Cardiac fibroblast (primary cell): ENCODE data around the gene MMP24.
"Not testable (repeated sequence)": the region's sequence is repeated elsewhere in the genome, so short reads cannot be mapped to it uniquely, and the experiment has no call there.

ENCODE experiments used
- DNase-seq, 2 donors: peaks; one replicate each; pipeline versions ENCODE4 v3.0.0 to v3.0.0-alpha.2; 2010; ENCODE audit warnings: low read depth in 2 of 2
- H3K4me3 ChIP-seq, 2 donors: replicated peaks in 1 of 2; 1 replicate in 1 of 2; 2 replicates in 1 of 2; pipeline ENCODE4 v1.5.1; 2011; ENCODE audit warnings: low read depth in 2 of 2, low read length in 2 of 2, mild to moderate bottlenecking in 2 of 2, moderate library complexity in 1 of 2
- TF ChIP-seq, protein P1 (sequence below): IDR thresholded peaks from one replicate; pipeline ENCODE4 v1.5.1; 2011; ENCODE audit warnings: low read depth, mild to moderate bottlenecking, low read length, inconsistent platforms

Gene MMP24

DNA sequence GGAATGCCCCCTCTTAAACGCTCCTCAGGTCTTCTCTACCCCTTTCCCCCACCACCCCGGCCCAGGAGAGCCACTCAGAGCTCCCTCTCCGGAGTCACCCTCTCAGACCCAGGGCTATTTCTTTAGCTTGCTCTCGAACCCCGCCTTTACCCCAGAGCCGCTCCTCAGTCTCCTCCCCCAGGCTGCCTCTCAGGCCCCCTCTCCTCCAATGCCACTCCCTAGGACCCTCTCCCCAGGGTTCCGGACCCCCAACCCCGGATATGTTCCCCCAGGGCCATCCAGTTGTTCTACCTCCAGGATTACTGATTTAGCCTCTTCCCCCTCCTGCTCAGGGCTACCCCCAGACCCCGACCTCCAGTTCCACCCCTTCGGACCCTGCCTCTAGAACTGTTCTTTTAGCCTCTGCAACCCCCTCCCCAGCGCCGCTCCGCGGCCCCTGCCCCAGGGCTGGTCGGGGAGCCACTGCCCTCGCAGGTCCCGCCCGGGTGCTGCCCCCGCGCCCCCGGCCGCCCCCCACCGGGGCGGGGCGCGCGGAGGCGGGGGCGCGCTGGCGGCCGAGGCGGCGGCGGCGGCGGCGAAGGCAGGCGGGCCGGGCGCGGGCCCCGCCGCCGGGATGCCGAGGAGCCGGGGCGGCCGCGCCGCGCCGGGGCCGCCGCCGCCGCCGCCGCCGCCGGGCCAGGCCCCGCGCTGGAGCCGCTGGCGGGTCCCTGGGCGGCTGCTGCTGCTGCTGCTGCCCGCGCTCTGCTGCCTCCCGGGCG lies at the start of gene MMP24:
Gene MMP24, plus strand, starts transcription at position 565 of the 758 bp plus-strand sequence. Its CDS starts 49 bp downstream, at position 614.
- peak within 1 kb of the TSS; percentile 14 to 27 for H3K4me3 ChIP-seq
- TF ChIP-seq, protein P1, sequence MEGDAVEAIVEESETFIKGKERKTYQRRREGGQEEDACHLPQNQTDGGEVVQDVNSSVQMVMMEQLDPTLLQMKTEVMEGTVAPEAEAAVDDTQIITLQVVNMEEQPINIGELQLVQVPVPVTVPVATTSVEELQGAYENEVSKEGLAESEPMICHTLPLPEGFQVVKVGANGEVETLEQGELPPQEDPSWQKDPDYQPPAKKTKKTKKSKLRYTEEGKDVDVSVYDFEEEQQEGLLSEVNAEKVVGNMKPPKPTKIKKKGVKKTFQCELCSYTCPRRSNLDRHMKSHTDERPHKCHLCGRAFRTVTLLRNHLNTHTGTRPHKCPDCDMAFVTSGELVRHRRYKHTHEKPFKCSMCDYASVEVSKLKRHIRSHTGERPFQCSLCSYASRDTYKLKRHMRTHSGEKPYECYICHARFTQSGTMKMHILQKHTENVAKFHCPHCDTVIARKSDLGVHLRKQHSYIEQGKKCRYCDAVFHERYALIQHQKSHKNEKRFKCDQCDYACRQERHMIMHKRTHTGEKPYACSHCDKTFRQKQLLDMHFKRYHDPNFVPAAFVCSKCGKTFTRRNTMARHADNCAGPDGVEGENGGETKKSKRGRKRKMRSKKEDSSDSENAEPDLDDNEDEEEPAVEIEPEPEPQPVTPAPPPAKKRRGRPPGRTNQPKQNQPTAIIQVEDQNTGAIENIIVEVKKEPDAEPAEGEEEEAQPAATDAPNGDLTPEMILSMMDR: no peak
- DNase-seq: no peak

DNA sequence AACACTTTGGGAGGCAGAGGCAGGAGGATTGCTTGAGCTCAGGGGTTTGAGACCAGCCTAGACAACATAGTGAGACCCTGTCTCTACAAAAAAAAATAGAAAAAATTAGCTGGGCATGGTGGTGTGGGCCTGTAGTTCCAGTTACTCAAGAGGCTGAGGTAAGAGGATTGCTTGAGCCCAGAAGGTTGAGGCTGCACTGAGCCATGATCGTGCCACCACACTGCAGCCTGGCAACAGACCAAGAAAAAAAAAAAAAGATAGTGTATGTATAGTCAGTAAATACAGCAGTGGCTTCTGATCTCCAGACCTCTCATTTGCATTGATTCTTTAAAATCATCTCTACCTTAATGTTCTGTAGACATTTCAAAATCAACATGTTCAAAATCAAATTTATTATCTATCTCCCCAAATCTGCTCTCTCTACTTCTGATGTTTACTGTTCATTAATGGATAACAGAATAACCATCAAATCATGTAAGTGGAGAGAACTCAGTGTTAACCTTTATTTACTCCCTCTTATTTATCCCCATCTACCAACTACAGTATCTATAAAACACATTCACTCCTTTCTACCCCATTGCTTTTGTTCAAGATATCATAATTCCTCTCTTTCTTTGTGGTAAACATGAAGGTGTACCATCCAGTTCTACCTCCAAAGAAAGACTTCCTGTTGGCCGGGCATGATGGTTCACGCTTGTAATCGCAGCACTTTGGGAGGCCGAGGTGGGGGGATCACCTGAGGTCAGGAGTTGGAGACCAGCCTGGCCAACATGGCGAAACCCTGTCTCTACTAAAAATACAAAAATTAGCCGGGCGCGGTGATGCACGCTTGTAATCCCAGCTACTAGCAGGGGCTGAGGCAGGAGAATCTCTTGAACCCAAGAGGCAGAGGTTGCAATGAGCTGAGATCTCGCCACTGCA lies 46.9 kb upstream of the MMP24 start:
- TF ChIP-seq, protein P1: no peak
- no peak for DNase-seq
- no peak overlapping the region for H3K4me3 ChIP-seq

- no peak overlapping the region for H3K4me3 ChIP-seq
- TF ChIP-seq, protein P1: no peak
- no peak for DNase-seq
Observed at GRCh38 chr20:35180266-35180665, 46.2 kb upstream of the MMP24 start.

DNA sequence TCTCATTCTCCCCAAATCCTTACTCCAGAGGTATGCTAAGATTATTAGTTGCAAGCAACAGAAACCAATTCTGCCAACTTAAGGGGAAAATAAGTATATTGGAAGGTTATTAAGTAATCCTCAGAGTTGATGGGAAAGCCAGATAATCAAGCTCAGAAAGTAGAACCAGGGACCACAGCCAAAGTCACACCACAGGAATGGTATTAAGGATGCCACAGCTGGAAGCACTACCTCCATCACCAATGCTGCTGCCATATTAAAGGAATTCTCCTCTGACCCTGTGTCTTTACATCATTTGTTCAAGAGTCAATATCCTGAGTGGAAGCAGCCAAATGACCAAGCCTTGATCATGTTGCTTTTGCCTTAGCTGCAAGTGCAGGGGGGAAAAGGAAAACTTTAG lies 44.8 kb upstream of the MMP24 start:
- no peak overlapping the region for H3K4me3 ChIP-seq
- TF ChIP-seq, protein P1: no peak
- no peak for DNase-seq

DNA sequence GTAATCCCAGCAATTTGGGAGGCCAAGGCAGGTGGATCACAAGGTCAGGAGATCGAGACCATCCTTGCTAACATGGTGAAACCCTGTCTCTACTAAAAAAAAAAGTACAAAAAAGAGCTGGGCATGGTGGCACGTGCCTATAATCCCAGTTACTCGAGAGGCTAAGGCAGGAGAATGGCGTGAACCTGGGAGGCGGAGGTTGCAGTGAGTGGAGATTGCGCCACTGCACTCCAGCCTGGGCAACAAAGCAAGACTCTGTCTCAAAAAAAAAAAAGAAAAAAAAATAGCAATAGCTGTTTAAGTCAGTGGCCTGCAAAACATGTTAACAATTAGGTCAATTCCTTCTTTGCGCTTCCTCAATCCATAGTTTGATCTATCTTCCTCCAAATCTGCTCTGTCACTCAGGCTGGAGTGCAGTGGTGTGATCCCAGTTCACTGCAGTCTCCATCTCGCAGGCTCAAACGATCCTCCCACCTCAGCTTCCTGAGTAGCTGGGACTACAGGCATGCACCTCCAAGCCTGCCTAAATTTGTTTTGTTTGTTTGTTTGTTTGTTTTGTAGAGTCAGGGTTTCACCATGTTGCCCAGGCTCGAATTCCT lies 39.7 kb upstream of the MMP24 start:
- H3K4me3 ChIP-seq, DNase-seq: not testable (repeated sequence)

DNA sequence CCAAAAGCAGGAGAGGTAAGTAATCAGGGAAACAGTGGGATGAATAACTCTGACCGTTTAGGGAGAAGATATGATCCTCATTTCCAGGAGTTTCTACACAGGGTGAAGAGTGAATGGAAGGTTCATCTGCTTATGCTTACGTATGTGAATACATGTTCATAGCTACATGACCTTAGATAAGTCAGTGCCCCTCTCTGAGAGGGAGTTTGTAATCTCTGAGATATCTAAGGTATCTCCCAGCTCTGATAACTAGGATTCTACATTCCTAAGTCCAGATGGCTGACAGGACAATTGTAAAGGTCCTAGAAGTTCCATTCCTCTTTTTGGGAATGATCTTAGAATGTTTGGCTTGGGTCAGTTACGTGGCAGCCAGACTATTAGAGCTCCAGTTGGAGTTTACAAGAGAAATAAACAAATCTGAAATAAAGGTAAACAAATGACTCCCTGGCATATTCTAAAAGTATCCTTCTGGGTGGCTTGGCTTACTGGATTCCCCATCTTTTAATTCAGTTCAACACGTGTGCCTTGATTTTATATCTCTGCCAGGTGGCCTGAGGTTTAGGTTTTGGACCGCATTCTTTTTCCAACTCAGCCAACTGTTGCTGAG lies 38.8 kb upstream of the MMP24 start:
- DNase-seq: no peak
- no peak overlapping the region for H3K4me3 ChIP-seq
- TF ChIP-seq, protein P1: no peak

- not testable (repeated sequence) for DNase-seq, H3K4me3 ChIP-seq
Observed at GRCh38 chr20:35189223-35189622, 37.3 kb upstream of the MMP24 start.
